ENCODE results near the gene IFITM1.
"Not testable (repeated sequence)": the region's sequence is repeated elsewhere in the genome, so short reads cannot be mapped to it uniquely, and the experiment has no call there.

IFITM1 gene

GRCh38 chr11:293852-294661 is 19.8 kb upstream of the IFITM1 start:
- no peak for DNase-seq (ENCODE audit: low read depth in 1 of 2, low spot score in 1 of 2)

- DNase-seq (ENCODE audit: low read depth in 1 of 2, low spot score in 1 of 2), result no peak
These were observed 19.1 kb upstream of the IFITM1 start for GRCh38 chr11:294780-295179.

- DNase-seq (ENCODE audit: low read depth in 1 of 2, low spot score in 1 of 2), result no peak
These were observed 18.3 kb upstream of the IFITM1 start for GRCh38 chr11:295351-296170.

- no peak for DNase-seq (ENCODE audit: low read depth in 1 of 2, low spot score in 1 of 2)
These were observed 17.4 kb upstream of the IFITM1 start for GRCh38 chr11:296171-297050.

GRCh38 chr11:297051-297585 is 16.7 kb upstream of the IFITM1 start:
- DNase-seq (ENCODE audit: low read depth in 1 of 2, low spot score in 1 of 2), result no peak

DNA sequence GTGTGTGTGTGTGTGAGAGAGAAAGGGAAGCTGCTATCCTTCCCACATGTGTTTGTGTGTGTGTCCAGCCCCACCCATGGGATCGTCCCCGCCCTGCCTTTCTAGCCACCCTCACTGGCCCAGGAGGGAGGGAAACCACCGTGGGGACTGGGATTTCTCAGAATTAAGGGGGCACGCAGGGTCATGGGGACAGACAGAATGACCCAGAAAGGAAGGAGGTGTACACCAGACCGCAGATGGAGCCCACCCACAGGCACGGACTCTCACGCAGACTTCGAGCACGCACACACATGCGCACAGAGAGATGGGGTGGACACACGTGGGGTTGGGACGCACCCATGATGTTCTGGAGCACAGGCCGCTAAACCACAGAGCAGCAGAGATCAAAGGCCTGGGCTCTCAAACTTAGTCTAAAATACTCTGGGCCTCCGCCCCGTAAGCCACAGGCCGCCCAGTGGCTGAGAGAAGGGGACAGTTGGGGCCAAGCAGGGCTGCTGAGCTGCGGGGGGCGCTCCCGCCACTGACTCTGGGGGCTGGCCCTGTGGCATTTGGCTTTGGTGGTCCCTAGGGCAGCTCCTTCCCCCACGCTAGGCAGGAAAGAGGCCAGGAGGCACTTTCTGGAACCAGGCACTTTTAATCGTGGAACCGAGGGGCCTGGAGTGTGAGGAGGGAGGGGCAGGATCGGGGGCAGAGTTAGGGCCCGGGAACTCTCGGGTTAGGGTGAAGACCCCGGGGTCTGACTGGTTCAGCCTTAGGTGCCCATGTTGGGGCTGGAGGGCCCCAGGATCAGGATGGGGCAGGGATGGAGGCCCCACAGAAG is 16.0 kb upstream of the IFITM1 start:
- no peak for DNase-seq (ENCODE audit: low read depth in 1 of 2, low spot score in 1 of 2)

DNA sequence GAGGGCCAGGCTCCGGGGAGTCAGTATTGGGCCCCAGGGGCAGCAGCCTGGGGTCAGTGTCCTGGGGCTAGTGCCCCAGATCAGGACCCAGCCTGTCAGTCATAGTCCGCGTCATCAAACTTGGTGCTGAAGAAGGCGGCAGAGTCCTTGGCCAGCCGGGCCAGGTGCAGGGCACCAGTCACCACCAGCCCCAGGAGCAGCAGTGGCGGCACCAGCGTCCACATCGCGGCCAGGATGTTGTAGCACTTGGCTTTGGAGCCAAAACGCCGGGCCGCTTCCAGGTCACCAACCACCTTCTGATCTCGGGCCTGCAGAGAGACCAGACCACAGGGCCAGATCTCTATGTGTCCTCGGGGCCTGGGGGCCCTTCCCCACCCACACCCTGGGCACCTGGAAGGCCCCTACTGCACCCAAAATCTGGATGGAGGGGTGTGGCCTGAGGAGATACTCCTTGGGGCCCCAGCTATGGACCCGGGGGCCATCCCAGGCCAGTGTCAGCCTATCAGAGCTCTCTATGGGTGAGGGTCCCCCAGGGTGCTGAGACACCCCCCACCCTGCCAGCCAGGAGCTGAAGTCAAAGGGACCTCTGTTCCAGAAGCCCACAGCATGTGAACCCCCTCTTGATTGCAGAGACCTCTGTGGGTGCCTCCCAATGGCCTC is 15.3 kb upstream of the IFITM1 start:
- DNase-seq (ENCODE audit: low read depth in 1 of 2, low spot score in 1 of 2), result no peak

DNA sequence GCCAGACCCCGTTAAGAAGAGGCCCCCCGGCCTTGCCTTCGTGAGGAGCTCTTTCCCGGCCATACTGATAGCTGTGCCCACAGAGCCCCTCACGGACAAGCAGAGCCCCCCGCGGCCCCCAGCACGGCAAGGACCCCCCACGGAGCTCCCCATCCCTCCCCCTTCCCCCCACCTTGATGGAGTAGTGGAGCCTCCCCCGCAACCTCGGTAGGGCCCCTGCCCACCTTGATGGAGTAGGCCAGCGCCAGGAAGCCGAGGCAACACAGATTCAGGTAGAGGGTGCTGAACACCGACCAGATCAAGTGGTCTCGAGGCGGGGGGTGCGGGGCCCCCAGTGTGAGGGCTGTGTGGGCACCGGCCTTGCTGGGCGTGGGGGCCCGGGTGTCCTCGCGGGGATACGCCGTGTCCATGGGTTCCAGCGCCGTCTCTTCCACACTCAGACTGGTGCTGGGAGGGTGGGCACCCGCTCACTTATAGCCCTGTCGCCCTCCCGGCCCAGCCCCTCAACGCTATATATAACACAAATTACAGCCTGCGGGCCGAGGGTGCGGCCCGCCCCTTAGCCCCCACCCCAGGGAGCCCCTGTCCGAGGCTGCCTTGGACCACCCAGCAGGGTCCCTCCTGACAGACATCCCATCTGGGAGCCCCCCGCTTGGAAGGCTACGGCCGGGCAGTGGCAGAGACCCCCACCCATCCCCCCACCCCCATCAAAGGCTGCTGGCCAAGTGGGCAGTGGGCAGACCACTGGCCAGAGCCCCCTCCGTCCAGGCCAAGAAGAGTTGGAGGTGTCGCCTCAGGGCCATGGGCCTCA is 14.6 kb upstream of the IFITM1 start, which contains the start of gene IFITM5:
TSS of gene IFITM5 (minus strand) at position 446 of the 811 bp plus-strand sequence. CDS start at position 410, 36 bp downstream.
- no peak for DNase-seq (ENCODE audit: low read depth in 1 of 2, low spot score in 1 of 2)

GRCh38 chr11:299951-300735 is 13.7 kb upstream of the IFITM1 start:
- no peak for DNase-seq (ENCODE audit: low read depth in 1 of 2, low spot score in 1 of 2)

GRCh38 chr11:303363-303762 is 10.5 kb upstream of the IFITM1 start:
- no peak for DNase-seq (ENCODE audit: low read depth in 1 of 2, low spot score in 1 of 2)

GRCh38 chr11:304061-304506 is 9.8 kb upstream of the IFITM1 start:
- DNase-seq (ENCODE audit: low read depth in 1 of 2, low spot score in 1 of 2), result no peak

- DNase-seq (ENCODE audit: low read depth in 1 of 2, low spot score in 1 of 2), result no peak
These were observed 8.7 kb upstream of the IFITM1 start for GRCh38 chr11:304915-305843.

- no peak for DNase-seq (ENCODE audit: low read depth in 1 of 2, low spot score in 1 of 2)
These were observed 8.0 kb upstream of the IFITM1 start for GRCh38 chr11:305844-306211.

GRCh38 chr11:306645-307371 is 7.0 kb upstream of the IFITM1 start:
- DNase-seq (ENCODE audit: low read depth in 1 of 2, low spot score in 1 of 2), result no peak

DNA sequence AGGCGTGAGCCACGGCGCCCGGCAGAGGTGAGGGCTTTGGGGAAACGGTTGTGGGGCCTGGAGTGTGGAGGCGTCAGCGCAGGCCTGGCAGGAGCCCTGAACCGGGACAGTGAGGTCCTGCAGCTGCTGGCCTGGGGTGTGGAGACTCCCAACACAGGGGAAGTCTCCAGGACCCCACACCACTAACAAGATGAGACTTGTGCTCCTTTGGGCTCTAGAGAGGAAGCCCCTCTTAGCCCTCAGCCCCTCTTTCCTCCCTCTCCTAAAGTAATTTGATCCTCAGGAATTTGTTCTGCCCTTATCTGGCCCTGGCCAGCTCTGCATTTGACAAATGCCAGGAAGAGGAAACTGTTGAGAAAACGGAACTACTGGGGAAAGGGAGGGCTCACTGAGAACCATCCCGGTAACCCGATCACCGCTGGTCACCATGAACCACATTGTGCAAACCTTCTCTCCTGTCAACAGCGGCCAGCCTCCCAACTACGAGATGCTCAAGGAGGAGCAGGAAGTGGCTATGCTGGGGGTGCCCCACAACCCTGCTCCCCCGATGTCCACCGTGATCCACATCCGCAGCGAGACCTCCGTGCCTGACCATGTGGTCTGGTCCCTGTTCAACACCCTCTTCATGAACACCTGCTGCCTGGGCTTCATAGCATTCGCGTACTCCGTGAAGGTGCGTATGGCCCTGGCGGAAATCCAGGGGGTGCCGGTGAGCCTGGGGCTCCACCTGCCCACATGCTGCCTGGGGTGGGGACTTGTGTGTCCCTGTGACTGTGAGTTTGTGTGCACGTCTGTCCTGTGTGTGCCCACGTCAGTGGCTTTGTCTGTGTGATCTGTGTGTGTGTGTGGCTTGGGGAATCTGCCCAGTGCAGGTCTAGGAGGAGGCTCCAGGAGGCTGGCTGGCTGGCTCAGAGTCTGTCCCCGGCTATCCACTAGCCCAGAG is 5.8 kb upstream of the IFITM1 start, which contains the start of gene IFITM2:
TSS of gene IFITM2 (plus strand) at position 51 of the 943 bp plus-strand sequence. CDS start at position 428, 377 bp downstream.
- not testable (repeated sequence) for DNase-seq (ENCODE audit: low read depth in 1 of 2, low spot score in 1 of 2)

Measured in activated CD4-positive, alpha-beta T cell treated with anti-CD3 and anti-CD28 coated beads, Interleukin-2, amount 50 U/mL, for 24 hours (primary cell).